ENCODE data around the gene PAPOLB. TPM values are rescaled to one million over a fixed set of nuclear protein-coding genes. Genes with fewer than 3 reads are reported as not detected.
A peak's percentile ranks its signal among the peaks of the same experiment; 100 is the strongest.

PAPOLB gene
- total RNA-seq, 1 donor from 2014 or later = 0.24 TPM

DNA sequence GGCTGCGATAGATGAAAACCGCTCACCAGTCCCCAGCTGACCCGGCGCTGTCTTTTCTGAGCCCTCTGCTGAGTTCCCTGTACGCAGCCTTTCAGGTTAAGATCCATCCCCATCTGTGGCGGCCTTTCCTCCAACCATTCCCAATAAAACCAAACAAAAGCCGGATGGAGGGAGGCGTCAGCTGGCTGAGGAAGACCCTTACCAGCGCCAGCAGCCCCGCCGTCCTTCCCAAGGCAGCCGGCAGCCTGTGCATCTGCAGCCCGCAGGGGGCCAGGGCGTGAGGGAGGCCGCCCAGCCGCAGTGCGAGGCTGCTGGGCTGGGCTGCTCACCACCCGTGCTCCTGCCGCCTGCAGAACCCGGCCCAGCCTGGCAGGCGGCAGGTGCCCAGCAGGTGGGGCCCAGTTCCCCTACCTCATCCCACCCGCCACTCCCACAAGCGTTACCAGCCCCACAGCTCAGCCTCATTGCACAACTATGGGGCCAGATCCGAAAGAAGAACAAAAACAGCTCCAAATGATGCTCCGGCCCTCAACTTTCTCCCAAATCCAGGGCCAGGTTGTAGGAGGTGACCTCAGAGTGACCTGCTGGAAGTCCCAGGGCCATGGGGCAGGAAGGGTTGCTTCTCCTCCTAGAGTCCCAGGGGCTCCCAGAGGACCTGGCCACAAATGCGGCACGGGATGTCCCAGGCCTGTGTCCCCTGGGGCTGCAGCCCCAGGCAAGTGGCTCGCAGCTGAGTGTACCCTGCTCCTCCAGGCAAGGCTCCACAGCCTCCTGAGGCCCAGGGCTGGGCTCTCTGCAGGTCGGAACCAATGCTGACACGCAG is 23.8 kb downstream of the PAPOLB start:
- TF ChIP-seq, protein P1, sequence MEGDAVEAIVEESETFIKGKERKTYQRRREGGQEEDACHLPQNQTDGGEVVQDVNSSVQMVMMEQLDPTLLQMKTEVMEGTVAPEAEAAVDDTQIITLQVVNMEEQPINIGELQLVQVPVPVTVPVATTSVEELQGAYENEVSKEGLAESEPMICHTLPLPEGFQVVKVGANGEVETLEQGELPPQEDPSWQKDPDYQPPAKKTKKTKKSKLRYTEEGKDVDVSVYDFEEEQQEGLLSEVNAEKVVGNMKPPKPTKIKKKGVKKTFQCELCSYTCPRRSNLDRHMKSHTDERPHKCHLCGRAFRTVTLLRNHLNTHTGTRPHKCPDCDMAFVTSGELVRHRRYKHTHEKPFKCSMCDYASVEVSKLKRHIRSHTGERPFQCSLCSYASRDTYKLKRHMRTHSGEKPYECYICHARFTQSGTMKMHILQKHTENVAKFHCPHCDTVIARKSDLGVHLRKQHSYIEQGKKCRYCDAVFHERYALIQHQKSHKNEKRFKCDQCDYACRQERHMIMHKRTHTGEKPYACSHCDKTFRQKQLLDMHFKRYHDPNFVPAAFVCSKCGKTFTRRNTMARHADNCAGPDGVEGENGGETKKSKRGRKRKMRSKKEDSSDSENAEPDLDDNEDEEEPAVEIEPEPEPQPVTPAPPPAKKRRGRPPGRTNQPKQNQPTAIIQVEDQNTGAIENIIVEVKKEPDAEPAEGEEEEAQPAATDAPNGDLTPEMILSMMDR (IDR thresholded peaks at IDR 0.05) = no peak
- Histone ChIP-seq H3K4me1 (no peaks in the 10 kb centered on the region), H3K27me3 (ENCODE audit: low read depth) (no peaks in the 10 kb centered on the region), H3K9me3 (no peaks in the 10 kb centered on the region), H3K4me3 (no peak overlapping the region), H3K27ac (no peak overlapping the region), H3K36me3 (peaks cover 6% of the 10 kb centered on the region)
- ATAC-seq (no peak), DNase-seq (no peak)
- intact Hi-C loops (cut with DNase I) = no loop called here

DNA sequence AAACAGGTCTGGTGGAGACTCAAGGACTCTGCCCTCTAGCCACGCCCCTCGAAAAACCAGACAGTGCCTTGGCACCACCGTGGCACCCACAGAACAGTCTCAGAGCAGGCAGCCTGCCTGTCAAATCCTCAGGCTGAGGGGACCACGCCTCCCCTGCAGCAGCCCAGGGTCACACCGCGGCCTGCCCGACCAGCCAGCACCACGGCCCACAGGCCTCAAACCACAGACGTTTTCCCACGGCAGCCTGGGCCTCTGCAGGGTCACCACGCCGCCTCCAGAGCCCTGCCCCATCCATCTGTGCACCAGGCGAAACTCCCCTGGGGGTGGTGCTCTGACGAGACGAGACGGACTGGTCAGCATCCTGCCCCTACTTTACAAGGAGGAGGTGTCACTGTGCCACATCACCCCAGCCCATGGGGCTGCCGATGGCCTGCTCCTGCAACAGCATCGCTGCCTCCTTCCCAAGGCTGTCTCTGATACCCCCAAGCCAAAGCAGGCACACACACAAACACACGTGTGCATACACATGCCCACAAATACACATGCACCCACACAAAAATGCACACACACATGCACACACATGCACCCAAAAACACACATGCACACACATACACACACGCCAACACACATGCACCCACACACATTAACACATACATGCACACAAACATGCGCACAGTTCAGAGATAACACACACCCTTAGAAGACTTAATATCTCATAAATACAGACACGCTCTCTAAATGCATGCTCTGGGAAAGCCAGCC is 24.6 kb downstream of the PAPOLB start:
- DNase-seq = peak; percentile 39
- Histone ChIP-seq H3K27ac (no peak overlapping the region), H3K4me3 (no peak overlapping the region), H3K27me3 (ENCODE audit: low read depth) (no peaks in the 10 kb centered on the region), H3K9me3 (no peaks in the 10 kb centered on the region), H3K4me1 (no peaks in the 10 kb centered on the region), H3K36me3 (peaks cover 6% of the 10 kb centered on the region)
- ATAC-seq = no peak
- TF ChIP-seq, protein P1 (IDR thresholded peaks at IDR 0.05) = no peak
- intact Hi-C loops (cut with DNase I) = no loop called here

DNA sequence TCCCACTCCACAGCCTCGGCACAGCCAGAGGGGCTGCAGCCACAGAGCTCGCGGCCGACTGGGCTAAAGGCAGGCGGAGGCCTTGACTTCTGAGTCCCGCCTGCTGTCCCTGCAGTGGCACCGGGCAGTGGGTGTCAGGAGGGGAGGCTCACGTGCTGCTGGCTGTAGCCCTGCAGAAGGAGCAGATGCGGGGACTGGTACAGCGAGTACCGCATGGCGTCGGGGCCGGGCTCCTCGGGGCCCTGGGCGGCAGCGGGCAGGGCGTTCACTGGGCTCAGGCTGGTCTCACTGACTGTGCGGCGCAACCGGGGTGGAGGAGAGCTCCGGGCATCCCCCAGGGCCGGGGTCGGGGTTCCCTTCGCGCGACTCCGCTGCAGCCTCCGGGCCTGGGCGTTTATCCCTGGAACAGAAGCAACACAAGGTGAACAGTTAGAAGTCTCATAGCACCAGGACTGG is 25.6 kb downstream of the PAPOLB start:
- Histone ChIP-seq H3K4me1 (no peaks in the 10 kb centered on the region), H3K4me3 (no peak overlapping the region), H3K27ac (no peak overlapping the region), H3K9me3 (no peaks in the 10 kb centered on the region), H3K27me3 (ENCODE audit: low read depth) (no peaks in the 10 kb centered on the region), H3K36me3 (peaks cover 6% of the 10 kb centered on the region)
- intact Hi-C loops (cut with DNase I) = no loop called here
- DNase-seq (peak; percentile 41), ATAC-seq (no peak)
- TF ChIP-seq, protein P1 (IDR thresholded peaks at IDR 0.05) = no peak

DNA sequence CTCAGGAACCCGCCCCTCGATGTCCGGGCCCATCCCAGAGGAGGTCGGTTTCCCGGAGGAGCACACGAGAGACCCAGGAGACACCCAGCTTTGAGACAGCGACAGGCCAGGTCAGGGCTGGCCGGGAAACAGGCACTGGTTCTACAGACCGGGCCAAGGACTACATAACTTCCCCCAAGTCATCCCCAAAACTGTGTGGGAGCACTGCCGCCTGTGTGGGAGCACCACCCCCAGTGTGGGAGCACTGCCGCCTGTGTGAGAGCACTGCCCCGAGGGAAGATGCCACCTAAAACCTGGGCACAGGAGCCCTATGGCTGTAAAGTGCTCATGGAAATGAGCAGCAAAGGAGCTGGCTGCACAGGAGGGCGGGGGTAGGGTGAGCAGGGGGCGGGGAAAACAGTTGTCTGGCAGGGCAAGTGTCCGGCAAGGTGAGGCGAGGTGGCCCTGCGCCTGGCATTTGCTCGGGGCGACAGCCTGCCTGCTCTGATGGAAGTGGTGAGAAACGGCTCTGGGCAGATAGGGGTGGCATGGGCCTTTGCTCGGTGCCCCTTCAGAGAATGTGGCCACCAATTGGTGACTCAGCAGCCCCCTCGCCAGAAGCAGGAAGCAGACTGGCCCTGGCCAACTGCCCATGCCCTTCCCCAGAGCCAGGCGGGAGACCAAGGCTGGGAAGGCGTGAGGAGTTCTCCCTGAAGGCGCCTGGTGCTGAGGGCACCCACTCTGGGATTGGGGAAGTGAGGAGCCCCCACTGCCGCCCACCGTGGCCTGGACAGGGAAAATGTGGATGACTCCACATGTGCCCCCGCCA is 26.2 kb downstream of the PAPOLB start:
- no peak for DNase-seq
- Histone ChIP-seq H3K27ac (no peak overlapping the region), H3K36me3 (peaks cover 6% of the 10 kb centered on the region), H3K4me1 (no peaks in the 10 kb centered on the region), H3K9me3 (no peaks in the 10 kb centered on the region), H3K27me3 (ENCODE audit: low read depth) (no peaks in the 10 kb centered on the region), H3K4me3 (no peak overlapping the region)
- intact Hi-C loops (cut with DNase I) = no loop called here
- TF ChIP-seq, protein P1 (IDR thresholded peaks at IDR 0.05) = no peak
- no peak for ATAC-seq
